Left renal pelvis (tissue), 4 donors: Measurements from ENCODE around the gene NT5M. TPM values are rescaled to one million over a fixed set of nuclear protein-coding genes. Genes with fewer than 3 reads are reported as not detected.
"Not testable (repeated sequence)": the region's sequence is repeated elsewhere in the genome, so short reads cannot be mapped to it uniquely, and the experiment has no call there.

Experiments used
- DNase-seq, 4 donors: peaks; one replicate each; pipeline ENCODE4 v3.0.0-alpha.2; 2013; ENCODE audit warnings: low read depth in 4 of 4, low spot score in 3 of 4
- polyA plus RNA-seq, 4 donors: library from polyadenylated mRNA; unstranded; fragments of 120-200 nt; gene quantifications; one replicate each; pipeline ENCODE4 v1.2.1, GENCODE V29; 2013; ENCODE audit not compliant: insufficient read length in 4 of 4

NT5M gene
- polyA plus RNA-seq, 4 donors, result 3.7 to 6.0 (median 4.9) TPM

GRCh38 chr17:17366235-17366634 lies 63.1 kb downstream of the NT5M start:
- DNase-seq, result no peak

- DNase-seq, result no peak
Measured at GRCh38 chr17:17366941-17367875, 64.0 kb downstream of the NT5M start.

GRCh38 chr17:17367931-17368330 lies 64.8 kb downstream of the NT5M start:
- no peak for DNase-seq

- no peak for DNase-seq
Measured at GRCh38 chr17:17370711-17371110, 67.5 kb downstream of the NT5M start.

- no peak for DNase-seq
Measured at GRCh38 chr17:17372856-17373520, 69.8 kb downstream of the NT5M start.

GRCh38 chr17:17375841-17376240 lies 72.7 kb downstream of the NT5M start:
- DNase-seq, result no peak

GRCh38 chr17:17376362-17376761 lies 73.2 kb downstream of the NT5M start:
- no peak for DNase-seq

- DNase-seq, result no peak
Measured at GRCh38 chr17:17377071-17377967, 74.1 kb downstream of the NT5M start.

- DNase-seq, result no peak
Measured at GRCh38 chr17:17379197-17379991, 76.2 kb downstream of the NT5M start.

GRCh38 chr17:17380145-17380925 lies 77.2 kb downstream of the NT5M start:
- no peak for DNase-seq

GRCh38 chr17:17381446-17382064 lies 78.4 kb downstream of the NT5M start:
- DNase-seq, result no peak

- DNase-seq, result no peak
Measured at GRCh38 chr17:17382065-17382459, 78.9 kb downstream of the NT5M start.

GRCh38 chr17:17382971-17383370 lies 79.8 kb downstream of the NT5M start:
- no peak for DNase-seq

- not testable (repeated sequence) for DNase-seq
Measured at GRCh38 chr17:17383431-17384290, 80.5 kb downstream of the NT5M start.

GRCh38 chr17:17384291-17384615 lies 81.1 kb downstream of the NT5M start:
- DNase-seq, result no peak

GRCh38 chr17:17384961-17385360 lies 81.8 kb downstream of the NT5M start:
- DNase-seq, result no peak

GRCh38 chr17:17385491-17385890 lies 82.3 kb downstream of the NT5M start:
- DNase-seq, result no peak
